ENCODE data around the gene SAG. TPM values are rescaled to one million over a fixed set of nuclear protein-coding genes. Genes with fewer than 3 reads are reported as not detected.

The SAG gene
- total and polyA plus RNA-seq, 10 of the 15 experiments (the other 5 are each of a cell fraction or from before 2014, with no cell fraction given) = 0.06 to 0.47 TPM; not detected in 8

- in situ Hi-C loops (cut with MboI) = no loop called here
- WGBS (ENCODE audit: insufficient coverage, insufficient replicate concordance, low lambda C conversion rate, missing lambda C conversion rate) = 100% methylated on average over 4 of the region's 4 CpGs
- no peak for ATAC-seq
- Histone ChIP-seq H3K4me1 (ENCODE audit: control insufficient read depth, insufficient read depth, low read length) (no peaks in the 10 kb centered on the region), H2AFZ (ENCODE audit: control insufficient read depth, low read depth, low read length) (no peak overlapping the region), H4K20me1 (ENCODE audit: control insufficient read depth, insufficient read depth) (no peaks in the 10 kb centered on the region), H3K36me3 (ENCODE audit: control insufficient read depth in 2 of 2, insufficient read depth in 2 of 2, low read length in 1 of 2) (peaks cover 20 to 51% of the 10 kb centered on the region in 2 experiments), H3K79me2 (ENCODE audit: control insufficient read depth, insufficient read depth, low read length) (no peaks in the 10 kb centered on the region), H3K9ac (ENCODE audit: control insufficient read depth, insufficient read depth, low read length) (no peak overlapping the region), H3K27me3 (replicated peaks in 1 of 2; ENCODE audit: control insufficient read depth in 2 of 2, insufficient read depth in 2 of 2, low read length in 1 of 2) (no peaks in the 10 kb centered on the region), H3K27ac (ENCODE audit: control insufficient read depth, insufficient read depth) (no peak overlapping the region), H3K9me3 (replicated peaks; ENCODE audit: control insufficient read depth, insufficient read depth, low read length) (no peaks in the 10 kb centered on the region), H3K4me3 (no peak overlapping the region), H3K4me2 (ENCODE audit: control insufficient read depth, insufficient read depth) (no peak overlapping the region)
- intact Hi-C loops (cut with micrococcal nuclease; ENCODE audit: unreplicated experiment) = no loop called here
- ChIA-PET RAD21 (ENCODE audit: unreplicated experiment) (no interaction called here), POLR2A (no interaction called here), CTCF (interaction anchor here (1.0 kb wide), 1 partner anchor 168 kb away, joined by 4 read pairs; no protein-coding TSS in a partner anchor), SMC1A (ENCODE audit: uncharacterized antibody, unreplicated experiment) (no interaction called here)
- no peak for DNase-seq (ENCODE audit: low read depth, low spot score)
- BruUV-seq (replicated peaks) = no TSS peak
- no peak for FAIRE-seq
- TF ChIP-seq CEBPZ (IDR thresholded peaks at IDR 0.05; ENCODE audit: low read depth, low read length) = no peak
- TF ChIP-seq PML (IDR thresholded peaks at IDR 0.05; ENCODE audit: low read length) = no peak
- no peak for TF ChIP-seq SIX5 (IDR thresholded peaks at IDR 0.05; ENCODE audit: low read depth, low read length, severe bottlenecking)
- no peak for TF ChIP-seq ZBTB11 (CRISPR knock-in tag; IDR thresholded peaks at IDR 0.05)
Observed at GRCh38 chr2:233275223-233275622, 32.4 kb upstream of the SAG start.
